Measurements from ENCODE around the gene MIER2. TPM values are rescaled to one million over a fixed set of nuclear protein-coding genes. Genes with fewer than 3 reads are reported as not detected.

Gene MIER2
- total RNA-seq, 1 donor, result 10.5 TPM

GRCh38 chr19:310781-311496, 33.7 kb downstream of the MIER2 start:
- no peak for DNase-seq (ENCODE audit: low read depth in 2 of 3, low spot score in 2 of 3)

DNA sequence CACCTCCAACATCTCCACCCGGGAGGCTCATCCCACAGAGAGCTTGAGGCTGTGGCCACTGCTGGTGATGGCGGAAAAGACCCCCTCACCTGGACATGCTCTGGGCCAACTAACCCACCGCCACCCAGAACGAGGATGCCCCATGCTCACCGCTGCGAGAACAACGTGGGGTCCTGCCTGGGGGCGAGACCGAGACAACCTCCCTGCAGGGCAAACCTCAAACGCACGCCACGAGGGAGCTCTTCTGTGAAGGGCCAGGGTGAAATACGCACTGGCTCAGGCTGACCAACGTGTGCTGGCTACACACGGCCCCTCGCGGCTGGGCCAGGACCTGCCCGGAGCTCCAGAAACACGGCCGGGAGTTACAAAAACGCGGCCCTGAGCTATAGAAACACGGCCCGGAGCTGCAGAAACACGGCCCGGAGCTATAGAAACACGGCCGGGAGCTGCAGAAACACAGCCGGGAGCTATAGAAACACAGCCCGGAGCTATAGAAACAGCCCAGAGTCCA, 34.4 kb downstream of the MIER2 start:
- no peak for DNase-seq (ENCODE audit: low read depth in 2 of 3, low spot score in 2 of 3)

GRCh38 chr19:309206-309565, 35.4 kb downstream of the MIER2 start:
- DNase-seq (ENCODE audit: low read depth in 2 of 3, low spot score in 2 of 3), result no peak

GRCh38 chr19:308471-309205, 36.0 kb downstream of the MIER2 start:
- DNase-seq (ENCODE audit: low read depth in 2 of 3, low spot score in 2 of 3), result no peak

DNA sequence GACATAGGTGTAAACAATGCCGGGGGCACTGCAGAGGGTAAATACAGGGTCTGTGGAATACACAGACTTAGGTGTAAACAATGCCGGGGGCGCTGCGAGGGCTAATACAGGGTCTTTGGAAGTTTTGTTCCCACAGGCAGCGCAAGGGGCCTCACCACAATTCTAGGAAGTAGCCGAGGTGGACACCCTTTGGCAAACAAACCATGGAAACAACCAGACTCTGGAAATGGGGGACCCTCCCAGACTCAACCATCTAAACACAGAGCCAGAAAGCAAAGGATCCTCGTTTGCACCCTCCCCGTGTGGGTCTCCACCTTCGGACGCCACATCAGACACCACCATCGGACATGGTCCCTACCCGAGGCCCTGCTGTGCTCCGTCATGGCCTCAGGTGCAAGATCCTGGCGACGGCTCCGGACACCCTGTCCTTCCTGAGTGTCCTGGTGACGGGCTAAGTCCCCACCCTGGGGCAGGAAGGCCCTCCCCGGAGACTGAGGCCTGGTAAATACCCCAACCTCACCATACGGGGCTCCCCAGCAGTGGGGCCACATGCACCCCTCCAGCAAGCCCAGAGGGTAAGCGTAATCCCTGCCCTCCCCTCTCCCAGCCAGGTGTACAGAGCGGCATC, 36.7 kb downstream of the MIER2 start:
- DNase-seq (ENCODE audit: low read depth in 2 of 3, low spot score in 2 of 3), result no peak

DNA sequence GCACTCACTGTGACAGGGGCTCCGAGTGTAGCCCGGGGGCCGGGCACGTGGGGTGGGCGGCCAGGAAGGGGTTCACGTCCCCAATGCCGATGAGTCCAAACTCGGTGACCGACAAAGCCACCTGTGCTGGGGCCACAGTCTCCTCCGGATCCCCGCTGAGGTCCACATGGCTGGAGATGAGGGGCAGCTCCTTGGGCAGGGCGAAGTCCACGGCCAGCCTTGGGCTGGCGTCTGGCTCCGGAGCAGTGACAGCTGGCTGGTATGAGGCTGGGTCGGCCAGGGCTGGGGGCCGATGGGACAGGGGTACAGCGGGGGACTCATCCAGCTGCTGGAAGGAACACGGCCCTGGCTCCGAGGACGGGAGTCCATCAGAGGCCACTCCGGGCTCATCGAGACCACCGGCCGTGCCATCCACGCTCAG, 37.5 kb downstream of the MIER2 start:
- DNase-seq (ENCODE audit: low read depth in 2 of 3, low spot score in 2 of 3), result no peak

- DNase-seq (ENCODE audit: low read depth in 2 of 3, low spot score in 2 of 3), result no peak
Measured at GRCh38 chr19:306151-306900, 38.3 kb downstream of the MIER2 start.

DNA sequence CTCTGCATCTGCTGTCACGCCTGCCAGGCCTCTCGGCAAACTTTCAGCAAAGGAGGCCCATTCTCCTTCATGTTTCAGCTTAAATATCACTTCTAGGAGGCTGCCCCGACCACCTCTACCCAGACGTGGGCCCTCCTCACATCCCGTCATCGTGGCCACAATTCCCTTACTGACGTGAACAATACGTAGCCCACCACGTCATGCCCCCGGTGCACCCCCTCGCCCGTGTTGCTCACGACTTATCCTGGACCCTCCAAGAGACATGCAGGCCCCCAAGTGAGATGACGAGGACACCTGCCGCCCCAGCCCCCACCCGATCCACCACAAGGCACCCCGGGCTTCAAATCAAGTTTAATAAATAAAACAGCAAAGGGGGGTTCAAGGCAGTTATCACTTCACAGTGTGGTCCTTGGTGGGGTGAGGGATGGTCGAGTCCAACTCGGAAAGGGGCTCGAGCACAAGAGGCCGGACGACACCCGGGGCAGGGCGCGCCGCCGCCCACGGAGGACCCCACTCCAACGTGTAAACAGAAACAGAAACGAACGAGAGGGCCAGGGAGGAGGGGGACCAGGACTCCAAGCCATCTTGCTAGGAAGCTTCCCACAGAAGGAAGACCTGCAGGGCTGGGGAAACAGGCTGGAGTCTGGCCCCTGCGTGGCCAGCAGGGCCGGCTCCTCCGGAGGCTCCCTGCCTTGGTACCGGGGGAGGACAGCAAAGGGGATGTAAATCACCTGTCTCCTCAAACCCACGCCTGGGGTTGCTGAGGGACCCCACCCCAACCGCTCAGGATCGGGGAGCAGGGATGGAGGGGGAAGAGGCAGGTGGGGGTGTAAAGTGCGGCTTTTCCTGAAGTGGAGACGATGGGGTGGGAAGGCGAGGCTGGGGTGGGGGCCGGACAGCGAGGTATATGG, 39.1 kb downstream of the MIER2 start:
- DNase-seq (ENCODE audit: low read depth in 2 of 3, low spot score in 2 of 3), result no peak

GRCh38 chr19:296476-297225, 47.9 kb downstream of the MIER2 start:
- DNase-seq (ENCODE audit: low read depth in 2 of 3, low spot score in 2 of 3), result no peak

- DNase-seq (ENCODE audit: low read depth in 2 of 3, low spot score in 2 of 3), result no peak
Measured at GRCh38 chr19:295687-296370, 48.8 kb downstream of the MIER2 start.

DNA sequence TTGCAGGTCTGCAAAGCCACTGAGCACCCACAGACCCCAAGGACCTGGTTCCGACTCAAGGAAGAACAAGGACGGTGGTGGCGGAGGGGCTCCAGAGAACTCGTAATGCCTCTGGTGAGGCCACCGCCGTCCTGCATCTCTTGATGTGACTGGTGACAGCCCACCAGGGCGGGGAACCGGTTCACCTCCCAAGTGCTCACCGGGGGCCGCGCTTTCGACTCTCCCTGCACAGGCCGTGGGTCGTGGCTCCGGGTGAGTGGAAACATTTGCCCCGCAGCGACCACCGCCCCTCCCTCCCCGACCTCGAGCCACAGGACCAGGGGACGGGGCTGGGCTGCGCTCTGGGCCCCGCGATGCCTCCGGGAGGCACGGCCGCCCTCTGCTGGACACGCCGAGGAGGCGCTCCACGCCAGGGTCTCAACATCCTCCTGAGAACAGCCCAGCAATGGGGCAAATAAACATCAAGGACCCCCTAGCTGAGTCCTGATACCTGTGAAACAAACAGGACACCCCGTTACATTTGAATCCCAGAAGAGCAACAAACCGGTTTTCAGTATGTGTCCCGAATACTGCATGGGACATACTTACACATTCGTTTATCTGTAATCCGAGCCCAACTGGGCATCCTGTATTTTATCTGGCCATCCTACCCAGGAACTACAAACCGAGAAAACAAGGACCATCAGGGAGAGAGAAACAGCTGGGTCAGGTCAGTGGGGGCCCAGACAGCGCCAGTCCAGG, 49.5 kb downstream of the MIER2 start:
- peak in 1 of 3 donors; percentile 44 for DNase-seq (ENCODE audit: low read depth in 2 of 3, low spot score in 2 of 3)

GRCh38 chr19:294341-294945, 50.2 kb downstream of the MIER2 start:
- no peak for DNase-seq (ENCODE audit: low read depth in 2 of 3, low spot score in 2 of 3)

GRCh38 chr19:293436-294110, 51.0 kb downstream of the MIER2 start:
- DNase-seq (ENCODE audit: low read depth in 2 of 3, low spot score in 2 of 3), result no peak

DNA sequence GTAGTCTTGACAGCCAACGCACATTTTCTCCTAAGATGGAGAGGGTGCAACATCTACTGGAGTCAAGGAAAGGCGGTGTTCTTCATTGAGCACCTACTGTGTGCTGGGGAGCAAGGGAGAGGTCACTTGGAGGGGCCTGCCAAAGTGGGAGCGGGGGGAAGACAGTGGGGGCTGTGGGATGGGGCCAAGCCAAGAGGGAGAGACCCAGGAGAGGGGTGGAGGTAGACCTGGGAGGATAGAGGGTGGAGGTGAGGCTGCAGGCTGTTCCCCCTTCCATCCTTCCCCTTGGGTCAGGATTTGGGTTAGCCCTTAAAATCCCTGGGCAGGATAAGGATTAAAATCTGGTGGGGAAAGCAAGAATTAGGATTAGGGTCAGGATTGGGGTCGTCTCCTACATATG, 51.6 kb downstream of the MIER2 start:
- DNase-seq (ENCODE audit: low read depth in 2 of 3, low spot score in 2 of 3), result no peak

- DNase-seq (ENCODE audit: low read depth in 2 of 3, low spot score in 2 of 3), result no peak
Measured at GRCh38 chr19:292281-292884, 52.2 kb downstream of the MIER2 start.

DNA sequence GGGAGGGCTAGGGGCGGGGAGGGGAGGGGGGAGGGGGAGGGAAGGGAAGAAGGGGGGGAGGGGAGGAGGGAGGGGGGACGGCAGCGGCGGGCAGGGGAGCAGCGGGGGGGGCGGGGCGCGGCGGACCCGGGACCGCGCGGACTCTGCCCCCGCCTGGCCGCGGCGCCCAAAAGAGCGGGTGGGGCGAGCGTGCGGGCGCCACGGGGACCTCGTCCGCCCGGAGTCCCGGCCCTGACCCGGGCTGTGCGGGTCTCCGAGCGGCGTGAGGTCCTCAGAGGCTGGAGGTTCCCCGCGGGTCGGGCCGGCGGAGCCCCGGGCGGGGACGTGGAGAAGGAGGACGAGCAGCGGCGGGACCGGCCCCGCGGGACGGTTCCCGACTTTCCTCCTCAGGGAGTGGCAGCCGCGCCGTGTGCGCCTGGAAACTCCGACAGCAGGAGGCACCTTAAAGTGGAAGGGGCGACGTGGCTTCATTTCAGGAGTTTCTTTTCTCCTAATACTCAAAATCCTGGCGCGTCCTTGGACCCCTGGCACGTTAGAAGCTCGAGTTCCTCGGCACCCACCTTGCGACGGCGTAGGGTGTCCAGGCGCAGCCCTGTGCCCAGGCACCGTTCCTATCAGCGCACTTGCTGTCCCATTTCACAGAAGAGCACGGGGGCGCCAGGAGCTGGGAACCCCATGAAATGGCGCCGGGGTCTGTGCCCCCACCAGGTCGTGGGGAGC, 52.9 kb downstream of the MIER2 start:
- DNase-seq (ENCODE audit: low read depth in 2 of 3, low spot score in 2 of 3), result no peak
